ENCODE measurements around the gene SLC6A16.
A peak's percentile ranks its signal among the peaks of the same experiment; 100 is the strongest.
"Not testable (repeated sequence)": the region's sequence is repeated elsewhere in the genome, so short reads cannot be mapped to it uniquely, and the experiment has no call there.

SLC6A16 gene

DNA sequence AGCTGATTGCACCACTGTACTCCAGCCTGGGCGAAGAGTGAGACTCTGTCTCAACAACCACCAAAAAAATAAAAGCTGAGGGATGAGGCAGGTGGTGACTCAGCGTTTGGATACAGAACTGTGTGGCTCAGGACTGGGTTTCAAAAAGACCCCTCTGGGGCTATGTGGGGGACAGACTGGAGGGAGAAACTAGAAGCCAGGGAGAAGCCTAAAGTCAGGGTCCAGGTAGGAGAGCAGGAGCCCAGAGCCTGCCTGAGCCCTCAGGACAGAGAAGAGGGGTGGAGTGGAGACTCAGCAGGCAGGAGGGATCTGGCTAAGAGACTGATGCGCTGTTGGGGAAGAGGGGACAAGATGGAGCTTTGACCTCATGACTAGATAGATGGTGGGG, 8.4 kb upstream of the SLC6A16 start:
- DNase-seq (ENCODE audit: low read depth, low spot score): no peak
- peak overlapping the region; percentile 23; the same call in 1 of the 2 replicates for H3K4me3 ChIP-seq (ENCODE audit: low read length)

DNA sequence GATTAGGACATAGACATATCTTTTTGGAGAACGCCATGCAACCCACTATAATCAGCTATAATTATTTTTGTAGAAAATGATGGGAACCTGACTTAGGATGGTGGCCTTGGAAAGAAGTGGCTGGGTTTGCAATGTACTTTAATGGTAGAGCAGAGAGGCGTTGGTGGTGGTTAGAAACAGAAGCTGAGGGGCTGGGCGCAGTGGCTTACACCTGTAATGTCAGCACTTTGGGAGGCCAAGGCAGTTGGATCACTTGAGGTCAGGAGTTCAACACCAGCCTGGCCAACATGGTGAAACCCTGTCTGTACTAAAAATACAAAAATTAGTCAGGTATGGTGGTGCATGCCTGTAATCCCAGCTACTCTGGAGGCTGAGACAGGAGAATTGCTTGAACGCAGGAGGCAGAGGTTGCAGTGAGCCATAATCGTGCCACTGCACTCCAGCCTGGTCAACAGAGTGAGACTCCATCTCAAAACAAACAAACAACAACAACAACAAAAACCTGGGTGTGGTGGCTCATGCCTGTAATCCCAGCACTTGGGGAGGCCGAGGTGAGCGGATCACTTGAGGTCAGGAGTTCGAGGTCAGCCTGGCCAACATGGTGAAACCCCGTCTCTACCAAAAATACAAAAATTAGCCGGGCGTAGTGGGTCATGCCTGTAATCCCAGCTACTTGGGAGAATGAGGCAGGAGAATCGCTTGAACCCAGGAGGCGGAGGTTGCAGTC, 7.9 kb upstream of the SLC6A16 start:
- H3K4me3 ChIP-seq (ENCODE audit: low read length); DNase-seq (ENCODE audit: low read depth, low spot score): not testable (repeated sequence)

DNA sequence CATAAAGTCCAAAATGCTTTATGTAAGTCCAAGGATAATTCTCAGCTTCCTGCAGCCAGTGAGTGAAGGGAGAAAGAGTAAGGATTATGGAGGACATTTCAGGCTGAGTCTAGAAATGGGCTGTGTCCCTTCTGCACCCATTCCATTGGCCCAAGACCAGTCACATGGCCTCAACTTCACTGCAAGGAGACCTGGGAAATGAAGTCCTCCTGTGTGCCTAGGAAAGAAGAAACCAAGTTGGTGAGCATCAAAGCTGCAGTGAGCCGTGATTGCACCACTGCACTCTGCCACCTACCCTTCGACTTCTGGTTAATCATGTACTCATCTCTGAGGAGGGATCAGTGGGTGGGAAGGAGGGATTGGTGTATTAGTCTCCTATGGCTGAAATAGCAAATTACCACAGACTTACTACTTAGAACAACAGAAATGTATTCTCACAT, 6.6 kb upstream of the SLC6A16 start:
- peak; percentile 86 for DNase-seq (ENCODE audit: low read depth, low spot score)
- no peak overlapping the region for H3K4me3 ChIP-seq (ENCODE audit: low read length)

DNA sequence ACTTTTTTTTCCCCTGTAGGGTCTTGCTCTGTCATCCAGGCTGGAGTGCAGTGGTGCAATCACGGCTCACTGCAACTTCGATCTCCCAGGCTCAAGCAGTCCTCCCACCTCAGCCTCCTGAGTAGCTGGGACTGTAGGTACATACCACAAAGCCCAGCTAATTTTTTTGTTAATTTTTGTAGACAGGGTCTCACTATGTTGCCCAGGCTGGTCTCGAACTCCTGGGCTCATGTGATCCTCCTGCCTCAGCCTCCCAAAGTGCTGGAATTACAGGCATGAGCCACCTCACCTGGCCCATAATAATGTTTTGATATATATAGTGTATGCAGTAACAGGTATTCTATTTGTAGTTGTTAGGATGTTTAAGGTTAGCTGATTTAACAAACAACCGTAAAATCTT, 6.2 kb upstream of the SLC6A16 start:
- DNase-seq (ENCODE audit: low read depth, low spot score); H3K4me3 ChIP-seq (ENCODE audit: low read length): not testable (repeated sequence)

DNA sequence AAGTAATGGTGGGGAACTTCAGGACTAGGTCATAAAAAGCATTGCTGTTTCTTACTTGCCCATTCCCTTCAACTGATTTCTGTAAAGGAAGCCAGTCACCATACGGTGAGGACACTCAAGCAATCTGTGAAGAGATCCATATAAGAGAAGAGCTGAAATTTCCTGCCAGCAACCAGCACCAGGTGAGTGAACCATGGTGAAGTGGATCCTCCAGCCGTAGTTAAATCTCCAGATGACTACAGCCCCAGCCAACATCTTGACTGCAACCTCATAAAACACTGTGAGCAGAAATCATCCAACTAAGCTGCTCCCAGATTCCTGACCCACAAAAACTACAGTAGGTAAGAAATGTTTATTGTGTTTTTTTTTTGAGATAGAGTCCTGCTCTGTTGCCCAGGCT, 3.8 kb upstream of the SLC6A16 start:
- DNase-seq (ENCODE audit: low read depth, low spot score): no peak
- H3K4me3 ChIP-seq (ENCODE audit: low read length): no peak overlapping the region

DNA sequence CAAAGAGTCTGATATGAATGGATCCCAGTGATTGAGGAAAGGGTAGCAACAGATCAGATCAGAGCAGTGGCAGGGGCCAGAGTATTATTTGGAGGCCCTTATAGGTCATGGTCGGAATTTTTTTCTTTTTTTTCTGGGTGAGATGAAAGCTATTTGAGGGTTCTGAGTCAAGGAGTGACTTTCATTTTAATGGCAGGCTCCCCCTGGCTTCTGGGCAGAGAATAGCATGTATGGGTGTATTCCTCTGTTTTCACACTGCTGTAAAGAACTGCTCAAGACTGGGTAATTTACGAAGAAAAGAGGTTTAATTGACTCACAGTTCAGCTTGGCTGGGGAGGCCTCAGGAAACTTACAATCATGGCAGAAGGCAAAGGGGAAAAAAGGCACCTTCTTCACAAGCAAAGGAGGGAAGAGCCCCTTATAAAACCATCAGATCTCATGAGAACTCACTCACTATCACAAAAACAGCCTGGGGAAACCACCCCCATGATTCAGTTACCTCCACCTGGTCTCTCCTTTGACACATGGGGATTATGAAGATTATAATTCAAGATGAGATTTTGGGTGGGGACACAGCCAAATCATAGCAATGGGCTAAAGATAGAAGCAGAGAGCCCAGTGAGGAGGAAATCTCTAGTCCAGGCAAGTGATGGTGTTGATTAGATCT, 3.0 kb upstream of the SLC6A16 start:
- peak; percentile 53 for DNase-seq (ENCODE audit: low read depth, low spot score)
- H3K4me3 ChIP-seq (ENCODE audit: low read length): no peak overlapping the region

DNA sequence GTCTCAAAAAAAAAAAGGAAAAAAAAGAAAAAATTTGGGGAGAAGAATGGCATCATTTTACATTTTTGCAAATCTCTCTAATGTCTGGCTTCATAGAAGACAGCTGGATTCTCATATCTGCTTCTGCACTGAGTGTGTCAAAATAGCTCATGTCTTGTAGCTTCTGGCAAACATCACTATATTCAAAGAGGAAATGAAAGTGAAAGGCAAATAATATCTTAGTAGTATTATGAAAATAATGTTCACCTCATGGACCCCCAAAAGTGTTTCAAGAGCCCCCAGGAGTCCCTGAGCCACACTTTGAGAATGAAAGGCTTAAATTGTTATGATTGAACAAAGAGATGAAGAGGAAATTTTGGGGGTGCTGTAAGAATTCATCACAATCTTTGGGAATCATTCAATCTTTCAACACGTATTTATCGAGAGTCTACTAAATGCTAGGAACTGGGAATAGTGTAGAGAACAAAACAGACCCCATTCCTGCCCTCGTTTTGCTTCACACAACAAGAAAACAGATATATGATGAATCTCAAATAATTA, 1.2 kb upstream of the SLC6A16 start:
- no peak overlapping the region for H3K4me3 ChIP-seq (ENCODE audit: low read length)
- DNase-seq (ENCODE audit: low read depth, low spot score): no peak

DNA sequence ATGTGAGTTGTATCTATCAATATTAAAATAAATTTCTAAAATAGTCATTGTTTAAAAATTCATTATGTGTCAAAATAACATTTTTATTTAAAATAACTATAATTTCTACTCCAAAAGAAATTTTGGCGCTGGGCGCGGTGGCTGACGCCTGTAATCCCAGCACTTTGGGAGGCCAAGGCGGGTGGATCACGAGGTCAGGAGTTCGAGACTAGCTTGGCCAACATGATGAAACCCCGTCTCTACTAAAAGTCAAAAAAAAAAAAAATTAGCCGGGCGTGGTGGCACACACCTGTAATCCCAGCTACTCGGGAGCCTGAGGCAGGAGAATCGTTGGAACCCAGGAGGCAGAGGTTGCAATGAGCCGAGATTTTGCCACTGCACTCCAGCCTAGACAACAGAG, 765 bp upstream of the SLC6A16 start:
- not testable (repeated sequence) for H3K4me3 ChIP-seq (ENCODE audit: low read length); DNase-seq (ENCODE audit: low read depth, low spot score)

DNA sequence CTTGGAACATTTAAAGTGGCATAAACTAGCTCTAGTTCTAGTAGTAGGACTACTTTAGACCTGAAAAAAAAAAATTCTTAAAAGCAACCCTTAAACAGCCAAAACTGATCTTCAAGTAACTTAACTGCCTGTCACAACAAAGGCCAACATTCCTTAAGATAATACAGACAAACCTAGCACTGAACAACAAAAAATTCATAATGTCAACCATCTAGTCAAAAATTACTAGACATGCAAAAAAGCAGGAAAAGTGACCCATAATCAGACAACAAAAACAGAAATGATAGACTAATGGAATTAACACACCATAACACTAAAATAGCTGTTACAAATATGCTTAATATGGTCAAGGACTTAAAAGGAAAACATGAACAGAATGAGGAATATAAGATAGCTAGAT, 6.7 kb downstream of the SLC6A16 start:
- no peak overlapping the region for H3K4me3 ChIP-seq (ENCODE audit: low read length)
- DNase-seq (ENCODE audit: low read depth, low spot score): no peak

DNA sequence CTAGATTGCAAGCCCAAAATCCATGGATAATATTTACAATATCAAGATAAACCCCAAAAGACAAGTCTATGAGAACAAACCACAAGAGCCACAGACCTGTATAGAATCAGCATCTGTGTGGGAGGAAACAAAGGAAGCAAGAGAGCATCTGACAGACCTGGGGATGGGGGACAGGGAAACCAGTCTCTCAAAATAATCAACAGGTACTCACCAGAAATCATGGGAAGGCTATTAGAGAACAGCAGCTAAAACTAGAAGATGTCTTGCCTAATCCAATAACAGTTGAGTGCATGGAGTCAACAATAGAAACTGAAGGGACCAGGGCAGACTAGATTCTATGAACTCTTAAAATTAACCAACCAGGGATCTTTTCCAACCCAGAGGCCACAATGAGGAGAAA, 8.7 kb downstream of the SLC6A16 start:
- H3K4me3 ChIP-seq (ENCODE audit: low read length): no peak overlapping the region
- DNase-seq (ENCODE audit: low read depth, low spot score): no peak

DNA sequence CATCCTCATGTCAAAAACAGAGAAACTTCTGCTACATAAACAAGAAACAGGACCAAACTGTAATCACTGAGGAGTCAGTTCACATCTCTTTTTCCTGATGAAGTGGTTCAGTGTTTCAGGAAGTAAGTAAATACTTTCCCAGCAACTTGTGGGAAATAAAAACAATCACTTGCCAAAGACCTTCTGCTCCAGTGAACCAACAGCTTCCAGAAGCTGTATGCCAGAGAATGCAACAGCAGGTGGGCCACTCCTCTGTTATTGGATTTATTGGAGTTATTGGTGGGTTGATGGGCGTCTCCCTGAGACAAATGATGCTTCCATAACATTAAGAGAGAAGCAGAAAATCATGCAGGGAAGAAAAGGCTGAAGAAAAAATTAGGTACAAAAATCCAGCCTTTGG, 9.9 kb downstream of the SLC6A16 start:
- no peak for DNase-seq (ENCODE audit: low read depth, low spot score)
- no peak overlapping the region for H3K4me3 ChIP-seq (ENCODE audit: low read length)

DNA sequence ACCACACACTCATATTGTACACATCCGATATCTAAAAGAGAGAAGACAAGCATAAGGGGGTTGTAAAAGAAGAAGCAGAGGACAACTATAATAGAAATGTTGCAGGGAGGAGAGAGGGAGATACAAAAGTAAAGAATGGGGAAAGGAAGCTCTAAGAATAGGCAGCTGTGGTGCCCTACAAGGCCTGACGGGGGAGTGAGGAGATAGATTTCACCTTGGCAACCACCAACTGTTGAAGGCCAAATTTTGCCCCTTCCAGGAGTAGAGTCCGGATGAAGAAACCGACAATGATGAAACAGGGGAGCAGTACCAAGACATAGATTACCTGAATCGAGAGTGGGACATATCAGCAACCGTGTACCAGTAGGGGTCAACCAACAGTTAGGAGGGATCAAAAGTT, 15.9 kb downstream of the SLC6A16 start:
- no peak for DNase-seq (ENCODE audit: low read depth, low spot score)
- no peak overlapping the region for H3K4me3 ChIP-seq (ENCODE audit: low read length)

DNA sequence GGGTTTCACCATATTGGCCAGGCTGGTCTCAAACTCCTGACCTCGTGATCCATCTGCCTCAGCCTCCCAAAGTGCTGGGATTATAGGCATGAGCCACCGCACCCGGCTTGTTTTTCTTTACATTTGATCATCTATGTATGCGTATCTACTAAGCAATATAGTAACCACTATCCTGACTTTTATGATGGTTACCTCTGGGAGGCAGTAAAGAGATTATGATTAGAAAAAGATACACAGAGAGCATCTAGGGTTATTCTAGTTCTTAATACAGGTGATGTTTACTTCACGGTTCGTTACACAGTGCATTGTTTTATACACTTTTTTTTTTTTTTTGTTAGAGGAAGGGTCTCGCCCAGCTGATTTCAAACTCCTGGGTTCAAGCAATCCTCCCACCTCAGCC, 18.3 kb downstream of the SLC6A16 start:
- H3K4me3 ChIP-seq (ENCODE audit: low read length); DNase-seq (ENCODE audit: low read depth, low spot score): not testable (repeated sequence)

DNA sequence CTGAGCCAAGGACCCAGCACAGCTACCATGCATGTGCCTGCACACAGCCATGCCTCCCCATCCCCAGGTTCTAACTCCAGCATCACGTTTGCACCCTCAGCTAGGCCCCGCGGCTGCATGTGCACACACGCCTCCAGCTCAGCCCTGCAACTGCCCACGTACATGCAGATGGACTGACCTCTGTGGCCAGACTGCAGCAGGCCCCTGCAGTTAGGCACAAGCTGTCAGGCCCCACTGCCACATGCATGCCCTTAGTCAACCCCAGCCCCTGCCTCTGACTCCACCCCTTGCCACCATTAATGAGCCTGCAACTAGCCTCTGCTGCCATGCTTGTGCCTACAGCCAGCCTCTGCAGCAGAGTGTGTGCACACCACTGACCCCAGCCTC, 23.1 kb downstream of the SLC6A16 start:
- H3K4me3 ChIP-seq (ENCODE audit: low read length): no peak overlapping the region
- no peak for DNase-seq (ENCODE audit: low read depth, low spot score)

DNA sequence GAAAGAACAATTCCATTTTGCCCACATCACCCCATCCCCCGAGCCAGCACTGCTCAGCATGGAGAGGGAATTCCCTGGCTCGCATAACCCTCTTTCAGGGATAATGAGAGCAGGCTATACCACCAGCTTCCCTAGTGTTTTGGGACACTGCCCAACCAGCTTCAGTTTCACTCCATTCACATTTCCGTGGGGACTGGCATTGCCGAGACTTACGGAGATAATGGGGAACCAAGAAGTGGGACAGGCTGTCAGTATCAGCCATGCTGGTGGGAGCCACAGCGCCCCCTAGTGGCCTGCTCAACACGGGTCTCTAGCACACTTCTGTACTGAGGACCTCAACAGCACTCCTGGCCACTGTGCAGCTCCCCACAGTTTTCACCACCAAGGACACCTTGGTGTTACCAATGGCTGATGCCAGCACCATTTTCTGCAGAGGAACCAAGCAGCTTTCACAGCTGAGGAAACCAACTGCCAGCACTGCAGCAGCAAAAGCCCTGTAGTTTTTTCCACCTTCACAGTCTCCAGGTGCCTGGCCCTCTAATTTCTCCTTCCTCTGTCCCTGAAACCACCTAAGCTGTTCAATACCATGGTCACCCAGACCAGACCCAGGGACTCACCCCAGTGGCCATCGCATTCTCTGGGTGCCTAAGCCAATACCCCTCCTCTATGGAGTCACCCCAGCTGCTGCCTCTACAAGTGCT, 23.7 kb downstream of the SLC6A16 start:
- peak overlapping the region; percentile 31 for H3K4me3 ChIP-seq (ENCODE audit: low read length)
- DNase-seq (ENCODE audit: low read depth, low spot score): peak; percentile 54

DNA sequence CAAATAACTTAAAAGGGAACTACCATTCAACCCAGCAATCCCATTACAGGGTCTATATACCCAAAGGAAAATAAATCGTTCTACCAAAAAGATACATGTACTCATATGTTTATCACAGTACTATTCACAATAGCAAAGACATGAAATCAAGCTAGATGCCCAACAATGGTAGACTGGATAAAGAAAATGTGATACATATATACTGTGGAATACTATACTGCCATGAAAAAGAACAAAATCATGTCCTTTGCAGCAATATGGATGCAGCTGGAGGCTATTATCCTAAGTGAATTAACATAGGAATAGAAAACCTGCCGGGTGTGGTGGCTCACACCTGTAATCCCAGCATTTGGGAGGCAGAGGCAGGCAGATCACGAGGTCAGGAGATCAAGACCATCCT, 26.3 kb downstream of the SLC6A16 start:
- H3K4me3 ChIP-seq (ENCODE audit: low read length); DNase-seq (ENCODE audit: low read depth, low spot score): not testable (repeated sequence)

DNA sequence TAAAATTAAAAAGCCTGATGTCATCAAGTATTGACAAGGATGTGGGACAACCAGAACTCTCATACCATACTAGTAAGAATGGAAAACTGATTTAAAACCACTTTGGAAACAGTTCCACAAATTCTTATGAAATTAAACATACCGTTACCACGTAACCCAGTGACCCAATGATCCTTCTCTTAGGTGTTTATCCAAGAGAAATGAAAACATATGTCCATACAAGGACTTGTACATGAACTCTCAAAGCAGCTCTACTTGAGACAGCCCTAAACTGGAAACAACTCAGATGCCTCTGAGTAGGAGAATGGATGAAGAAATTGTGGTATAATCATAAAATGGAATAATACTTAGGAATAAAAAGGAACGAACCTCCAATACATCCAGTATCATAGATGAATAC, 27.6 kb downstream of the SLC6A16 start:
- DNase-seq (ENCODE audit: low read depth, low spot score): no peak

DNA sequence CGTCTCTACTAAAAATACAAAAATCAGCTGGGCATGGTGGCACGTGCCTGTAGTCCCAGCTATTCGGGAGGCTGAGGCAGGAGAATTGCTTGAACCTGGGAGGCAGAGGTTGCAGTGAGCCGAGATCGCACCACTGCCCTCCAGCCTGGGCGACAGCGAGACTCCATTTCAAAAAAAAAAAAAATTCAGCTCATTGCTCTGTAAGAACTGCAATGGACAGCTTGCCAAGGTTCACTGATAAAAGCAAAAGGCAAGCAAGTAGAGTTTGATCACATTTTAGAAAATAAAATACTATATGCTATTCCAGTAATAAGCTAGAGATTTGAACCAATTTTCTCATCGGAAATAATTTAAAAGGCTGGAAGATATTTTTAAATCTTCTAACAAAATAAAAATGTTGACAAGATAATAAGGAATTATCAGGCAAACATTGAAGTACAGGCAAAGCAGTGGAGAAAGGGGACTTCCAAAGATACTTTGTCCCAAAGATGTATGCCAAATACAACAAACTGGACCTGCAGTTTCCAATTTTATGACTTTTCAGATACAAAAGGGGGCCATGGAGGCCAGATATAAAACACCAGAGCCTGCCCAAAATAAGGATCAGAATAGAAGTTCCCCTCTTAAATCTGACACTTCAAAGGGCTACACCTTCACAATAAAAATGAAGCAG, 29.6 kb downstream of the SLC6A16 start:
- no peak overlapping the region for H3K4me3 ChIP-seq (ENCODE audit: low read length)
- no peak for DNase-seq (ENCODE audit: low read depth, low spot score)

More for the DNA sequence above, 27.6 kb downstream of the SLC6A16 start:
- H3K4me3 ChIP-seq (ENCODE audit: low read length): no peak overlapping the region

DNA sequence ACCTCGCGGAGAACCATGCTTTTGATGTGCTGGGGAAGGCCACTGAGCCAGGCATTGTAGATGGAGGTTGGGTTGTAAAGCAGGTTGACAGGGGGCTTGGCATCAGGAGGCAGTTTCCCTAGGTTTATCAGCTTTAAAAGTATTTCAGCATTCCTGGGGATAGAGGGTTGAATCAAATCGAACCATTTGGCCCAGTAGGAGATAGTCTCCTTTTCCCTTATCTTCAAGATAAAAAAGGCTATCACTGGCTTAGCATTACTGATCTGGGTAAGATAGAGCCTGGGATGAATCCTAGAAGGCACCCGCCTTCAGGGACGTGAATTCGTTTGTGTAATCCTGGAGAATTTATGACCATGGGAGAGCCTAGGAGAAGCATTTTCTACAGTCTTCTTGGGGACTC, 30.6 kb downstream of the SLC6A16 start:
- H3K4me3 ChIP-seq (ENCODE audit: low read length): no peak overlapping the region
- DNase-seq (ENCODE audit: low read depth, low spot score): no peak

DNA sequence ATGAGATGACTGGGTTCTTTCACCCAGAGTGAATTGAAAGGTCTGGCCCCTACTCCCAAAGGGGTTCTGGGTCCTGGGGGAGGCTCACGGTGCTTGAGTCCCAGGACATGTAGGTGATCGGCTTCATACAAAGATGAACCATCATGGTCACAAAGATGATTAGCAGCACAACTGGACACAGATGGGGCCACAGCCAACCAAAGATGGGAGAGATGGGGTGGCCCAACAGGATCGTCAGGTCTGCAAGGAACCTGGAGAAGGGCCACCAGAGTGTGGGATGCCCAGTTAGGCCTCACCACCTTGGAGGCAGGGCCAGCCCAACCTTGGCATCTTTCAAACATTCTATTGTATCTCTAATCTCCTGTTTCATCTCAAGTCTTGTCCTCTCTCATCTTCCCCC, 34.5 kb downstream of the SLC6A16 start:
- DNase-seq (ENCODE audit: low read depth, low spot score): no peak
- no peak overlapping the region for H3K4me3 ChIP-seq (ENCODE audit: low read length)
